T-helper 17 cell (primary cell): Measurements from ENCODE around the gene TMEM209. TPM values are rescaled to one million over a fixed set of nuclear protein-coding genes. Genes with fewer than 3 reads are reported as not detected.

ENCODE experiments used
- ATAC-seq: fragments of 150-1000 bp; cut with Tn5 transposase; 2 replicates; pipeline ENCODE4 v1.10.0; 2021; ENCODE audit warnings: mild to moderate bottlenecking, moderate library complexity
- DNase-seq, 3 donors: peaks; one replicate each; pipeline versions ENCODE4 v3.0.0 to v3.0.0-alpha.2; 2020 to 2021
- H3K9me3 ChIP-seq: one replicate; pipeline ENCODE4 v1.7.0; 2013; ENCODE audit warnings: low read length, mild to moderate bottlenecking; ENCODE audit not compliant: control insufficient read depth, poor library complexity, severe bottlenecking
- H3K27ac Mint-ChIP-seq: one replicate; pipeline ENCODE4 v1.8.0; 2022; ENCODE audit warnings: mild to moderate bottlenecking, moderate library complexity, mixed read lengths
- H3K27me3 Mint-ChIP-seq: one replicate; pipeline ENCODE4 v1.8.0; 2022; ENCODE audit warnings: mixed read lengths
- H3K36me3 Mint-ChIP-seq: one replicate; pipeline ENCODE4 v1.8.0; 2022; ENCODE audit warnings: low read depth, mixed read lengths
- H3K4me1 Mint-ChIP-seq: one replicate; pipeline ENCODE4 v1.8.0; 2022; ENCODE audit warnings: mild to moderate bottlenecking, mixed read lengths
- H3K4me3 Mint-ChIP-seq: one replicate; pipeline ENCODE4 v1.8.0; 2022; ENCODE audit warnings: mild to moderate bottlenecking, moderate library complexity, mixed read lengths
- total RNA-seq, 4 donors: library from RNA in 2 of 4; stranded (reverse) in 2 of 4; gene quantifications; one replicate each; pipeline ENCODE4 v1.2.3 and lab custom pipeline; 2022 to 2026

Gene TMEM209
- total RNA-seq, 2 donors from 2014 or later = 26.0 to 26.3 TPM

GRCh38 chr7:130142654-130143333, 62.4 kb downstream of the TMEM209 start:
- no peaks in the 10 kb centered on the region for H3K9me3 ChIP-seq
- peaks cover 10% of the 10 kb centered on the region for H3K4me1 Mint-ChIP-seq
- no peaks in the 10 kb centered on the region for H3K36me3 Mint-ChIP-seq
- no peak for ATAC-seq
- H3K4me3 Mint-ChIP-seq = peak overlapping the region; percentile 19
- H3K27ac Mint-ChIP-seq = no peak overlapping the region
- no peak for DNase-seq
- H3K27me3 Mint-ChIP-seq = no peaks in the 10 kb centered on the region

- Mint-ChIP-seq H3K36me3 (no peaks in the 10 kb centered on the region), H3K27me3 (no peaks in the 10 kb centered on the region)
These were observed 63.1 kb downstream of the TMEM209 start for GRCh38 chr7:130141884-130142653.

DNA sequence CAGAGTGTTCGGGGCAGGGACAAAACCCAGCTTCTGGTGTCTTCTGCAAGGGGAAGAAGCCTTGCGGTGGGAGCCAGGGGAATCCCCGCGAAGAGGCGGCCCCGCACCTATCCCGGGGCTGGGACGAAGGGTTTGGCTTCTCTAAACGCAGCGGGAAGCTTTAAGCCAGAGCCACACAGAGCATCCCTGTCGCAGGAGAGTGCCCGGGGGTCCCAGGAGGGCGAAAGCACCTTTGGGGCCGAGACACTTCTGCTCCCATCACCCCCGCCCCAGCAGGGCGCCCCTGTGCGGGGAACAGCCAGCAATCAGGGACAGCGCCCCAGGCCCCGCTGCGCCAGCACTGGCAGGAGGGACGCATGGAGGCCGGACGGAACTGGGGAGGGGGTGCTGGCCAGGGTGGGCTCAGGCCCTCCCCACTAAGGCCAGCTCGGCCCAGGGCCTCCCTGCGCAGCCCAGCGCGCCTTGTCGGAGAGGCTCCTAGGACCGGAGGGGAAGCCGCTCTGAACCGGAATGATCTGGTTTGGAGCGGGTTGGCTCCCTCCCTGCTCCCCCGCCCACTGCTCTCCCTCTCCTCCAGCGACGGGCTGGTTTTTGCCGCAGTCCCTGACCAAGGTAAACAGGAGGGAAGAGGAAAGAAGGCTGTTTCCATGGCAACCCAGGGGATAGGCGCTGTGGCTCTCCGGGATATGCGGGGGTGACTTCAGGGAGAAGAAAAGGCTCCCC, 63.9 kb downstream of the TMEM209 start:
- Mint-ChIP-seq H3K27ac (peak overlapping the region; percentile 81), H3K27me3 (no peaks in the 10 kb centered on the region), H3K36me3 (no peaks in the 10 kb centered on the region), H3K4me1 (peaks cover 12% of the 10 kb centered on the region), H3K4me3 (peak overlapping the region; percentile 84)
- H3K9me3 ChIP-seq = no peaks in the 10 kb centered on the region
- no peak for DNase-seq
- peak; percentile 71 for ATAC-seq

More at GRCh38 chr7:130141884-130142653, 63.1 kb downstream of the TMEM209 start:
- ATAC-seq (no peak), DNase-seq (no peak)
- Mint-ChIP-seq H3K4me1 (peaks cover 10% of the 10 kb centered on the region), H3K4me3 (peak overlapping the region; percentile 84), H3K27ac (peak overlapping the region; percentile 81)
- H3K9me3 ChIP-seq = no peaks in the 10 kb centered on the region

- Mint-ChIP-seq H3K36me3 (no peaks in the 10 kb centered on the region), H3K4me3 (peak overlapping the region; percentile 84), H3K27me3 (no peaks in the 10 kb centered on the region), H3K4me1 (peaks cover 19% of the 10 kb centered on the region), H3K27ac (peak overlapping the region; percentile 81)
- no peaks in the 10 kb centered on the region for H3K9me3 ChIP-seq
- ATAC-seq (no peak), DNase-seq (no peak)
These were observed 64.5 kb downstream of the TMEM209 start for GRCh38 chr7:130140551-130141160.

DNA sequence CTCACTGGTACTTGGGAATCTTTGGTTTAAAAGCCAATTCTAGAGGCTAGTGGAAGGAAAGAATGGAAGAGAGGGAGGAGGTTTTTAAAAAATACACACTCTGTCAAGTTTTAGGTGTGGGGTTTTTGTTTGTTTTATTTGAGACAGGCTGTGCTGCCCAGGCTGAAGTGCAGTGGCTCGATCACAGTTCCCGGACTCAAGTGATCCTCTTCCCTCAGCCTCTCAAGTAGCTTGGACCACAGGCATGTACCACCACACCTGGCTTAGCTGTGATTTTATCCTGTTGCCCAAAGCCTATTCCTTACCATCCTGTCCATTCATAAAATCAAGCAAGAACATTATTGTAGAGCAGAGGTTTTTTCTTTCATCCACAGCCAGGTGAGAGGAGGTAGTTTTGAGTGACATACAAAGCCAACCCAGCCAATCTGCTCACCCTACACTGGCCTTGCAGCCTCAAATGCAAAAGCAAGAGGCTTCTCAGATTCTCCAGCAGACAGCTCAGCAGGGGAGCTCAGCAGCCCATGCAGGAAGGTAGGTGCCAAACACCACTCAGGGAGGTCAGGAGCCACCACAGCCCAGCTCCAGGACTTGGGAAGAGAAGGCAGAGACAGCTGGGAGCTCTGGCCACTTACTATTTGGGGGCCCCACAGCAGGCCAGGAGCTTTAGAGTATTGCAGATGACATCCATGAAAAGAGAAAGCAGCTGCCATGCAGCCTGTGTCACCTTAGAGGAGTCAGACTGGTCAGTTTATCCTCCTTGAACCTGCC, 65.8 kb downstream of the TMEM209 start:
- Mint-ChIP-seq H3K27ac (no peak overlapping the region), H3K4me3 (peak overlapping the region; percentile 25), H3K27me3 (no peaks in the 10 kb centered on the region), H3K4me1 (peaks cover 22% of the 10 kb centered on the region), H3K36me3 (peaks cover under 1% of the 10 kb centered on the region)
- DNase-seq (no peak), ATAC-seq (no peak)
- H3K9me3 ChIP-seq = no peaks in the 10 kb centered on the region

DNA sequence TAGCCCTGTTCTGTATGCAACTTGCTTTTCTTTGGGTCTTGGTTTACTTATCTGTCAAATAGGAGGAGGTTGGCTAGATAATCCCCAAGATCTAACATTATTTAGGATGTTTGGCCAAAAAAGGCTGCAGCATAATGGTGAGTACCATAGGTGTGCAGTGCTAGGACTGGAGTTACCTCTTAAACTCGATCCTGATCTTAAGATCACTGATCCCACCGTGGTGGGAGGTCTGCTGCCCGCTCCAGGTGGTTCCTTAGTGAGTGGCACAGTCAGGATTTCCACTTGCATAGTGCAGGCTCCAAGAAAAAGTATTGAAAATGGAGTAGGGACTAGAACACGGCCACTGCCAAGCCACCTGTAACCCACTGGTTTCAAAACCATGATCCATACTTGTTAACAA, 68.0 kb downstream of the TMEM209 start:
- H3K36me3 Mint-ChIP-seq = peaks cover 3% of the 10 kb centered on the region
- H3K4me3 Mint-ChIP-seq = no peak overlapping the region
- no peak for ATAC-seq
- H3K4me1 Mint-ChIP-seq = peaks cover 22% of the 10 kb centered on the region
- H3K27ac Mint-ChIP-seq = no peak overlapping the region
- H3K27me3 Mint-ChIP-seq = no peaks in the 10 kb centered on the region
- DNase-seq = no peak
- H3K9me3 ChIP-seq = no peaks in the 10 kb centered on the region

- Mint-ChIP-seq H3K4me1 (peaks cover 21% of the 10 kb centered on the region), H3K27me3 (no peaks in the 10 kb centered on the region), H3K4me3 (no peak overlapping the region), H3K27ac (no peak overlapping the region), H3K36me3 (peaks cover 4% of the 10 kb centered on the region)
- ATAC-seq (no peak), DNase-seq (no peak)
- no peaks in the 10 kb centered on the region for H3K9me3 ChIP-seq
These were observed 68.5 kb downstream of the TMEM209 start for GRCh38 chr7:130136579-130137167.

- Mint-ChIP-seq H3K27ac (no peak overlapping the region), H3K4me3 (no peak overlapping the region), H3K36me3 (peaks cover 11% of the 10 kb centered on the region), H3K4me1 (peaks cover 15% of the 10 kb centered on the region), H3K27me3 (no peaks in the 10 kb centered on the region)
- no peaks in the 10 kb centered on the region for H3K9me3 ChIP-seq
- no peak for ATAC-seq
- DNase-seq = no peak
These were observed 69.7 kb downstream of the TMEM209 start for GRCh38 chr7:130135208-130136205.

- Mint-ChIP-seq H3K4me3 (no peak overlapping the region), H3K4me1 (peaks cover 15% of the 10 kb centered on the region), H3K27ac (no peak overlapping the region), H3K27me3 (no peaks in the 10 kb centered on the region), H3K36me3 (peaks cover 13% of the 10 kb centered on the region)
- DNase-seq (no peak), ATAC-seq (no peak)
- no peaks in the 10 kb centered on the region for H3K9me3 ChIP-seq
These were observed 70.5 kb downstream of the TMEM209 start for GRCh38 chr7:130134726-130135125.

GRCh38 chr7:130134106-130134636, 71.0 kb downstream of the TMEM209 start:
- Mint-ChIP-seq H3K27ac (no peak overlapping the region), H3K36me3 (peaks cover 16% of the 10 kb centered on the region), H3K4me1 (peaks cover 13% of the 10 kb centered on the region), H3K27me3 (no peaks in the 10 kb centered on the region), H3K4me3 (no peak overlapping the region)
- H3K9me3 ChIP-seq = no peaks in the 10 kb centered on the region
- ATAC-seq (no peak), DNase-seq (no peak)

DNA sequence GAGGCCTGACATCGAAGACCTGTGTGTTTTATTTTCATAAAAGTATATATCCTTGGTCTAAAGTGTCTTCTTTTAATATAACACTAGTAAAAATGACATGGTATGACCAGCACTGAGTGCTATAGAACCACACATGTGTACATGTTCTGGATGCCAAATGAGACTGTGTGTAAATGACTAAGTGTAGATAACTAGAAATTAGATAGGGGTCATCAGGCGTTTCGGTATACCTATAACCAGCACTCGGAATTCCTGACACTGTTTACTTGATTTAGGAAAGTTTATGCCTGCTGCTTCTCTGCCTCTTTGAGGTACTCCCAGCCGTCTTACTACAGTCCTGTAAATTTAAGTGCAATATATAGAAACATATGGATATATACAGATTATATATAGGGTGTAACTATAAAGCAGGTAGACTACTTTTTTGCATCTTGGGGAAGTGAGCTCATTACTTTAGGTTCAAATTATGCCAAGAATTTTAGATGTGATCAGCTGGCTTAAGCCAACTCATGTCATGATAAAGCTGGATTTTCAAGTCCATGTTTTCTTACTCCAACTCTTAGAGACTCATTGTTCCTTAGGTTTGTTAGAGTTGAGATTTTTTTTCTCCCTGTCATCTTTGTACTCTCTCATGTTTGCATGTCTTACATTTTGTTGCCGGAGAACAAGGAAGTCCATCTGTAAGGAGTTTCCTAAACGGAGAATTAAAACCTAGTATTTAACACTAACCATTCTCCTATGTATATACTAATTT, 72.0 kb downstream of the TMEM209 start:
- ATAC-seq (no peak), DNase-seq (no peak)
- no peak overlapping the region for H3K4me3 Mint-ChIP-seq
- peaks cover 16% of the 10 kb centered on the region for H3K36me3 Mint-ChIP-seq
- H3K27me3 Mint-ChIP-seq = no peaks in the 10 kb centered on the region
- no peaks in the 10 kb centered on the region for H3K9me3 ChIP-seq
- H3K27ac Mint-ChIP-seq = no peak overlapping the region
- H3K4me1 Mint-ChIP-seq = peaks cover 13% of the 10 kb centered on the region
